HG02571 (cell line): ENCODE measurements around the gene RTP5.
A peak's percentile ranks its signal among the peaks of the same experiment; 100 is the strongest.

Source experiments
- ATAC-seq: cut with Tn5 transposase; IDR thresholded peaks from one replicate; pipeline ENCODE4 v1.9.1; 2021; ENCODE audit warnings: mild to moderate bottlenecking, moderate library complexity; ENCODE audit not compliant: unreplicated experiment

Gene RTP5

GRCh38 chr2:241857041-241857541, 12.4 kb upstream of the RTP5 start:
- ATAC-seq, result no peak

GRCh38 chr2:241857572-241858121, 11.9 kb upstream of the RTP5 start:
- no peak for ATAC-seq

- peak; percentile 46 for ATAC-seq
These were observed 11.1 kb upstream of the RTP5 start, which contains the start of gene PDCD1 for GRCh38 chr2:241858206-241859016. PDCD1 (minus strand) TSS chr2:241858894; CDS start chr2:241858838, 56 bp downstream.

- ATAC-seq, result peak; percentile 16
These were observed 10.5 kb upstream of the RTP5 start for GRCh38 chr2:241859017-241859435.

- peak; percentile 36 for ATAC-seq
These were observed 9.9 kb upstream of the RTP5 start for GRCh38 chr2:241859436-241860183.

GRCh38 chr2:241860184-241861078, 9.1 kb upstream of the RTP5 start:
- no peak for ATAC-seq

DNA sequence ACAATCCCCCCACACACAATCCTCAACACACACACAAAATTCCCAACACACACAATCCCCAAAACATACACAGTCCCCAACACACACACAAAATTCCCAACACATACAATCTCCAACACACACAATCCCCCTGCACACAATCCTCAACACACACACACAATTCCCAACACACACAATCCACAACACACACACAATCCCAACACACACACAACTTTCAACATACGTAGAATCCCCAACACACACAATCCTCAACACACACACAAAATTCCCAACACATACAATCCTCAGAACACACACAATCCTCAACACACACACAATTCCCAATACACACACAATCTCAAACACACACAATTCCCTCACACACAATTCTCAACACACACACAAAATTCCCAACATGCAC, 8.3 kb upstream of the RTP5 start:
- no peak for ATAC-seq

DNA sequence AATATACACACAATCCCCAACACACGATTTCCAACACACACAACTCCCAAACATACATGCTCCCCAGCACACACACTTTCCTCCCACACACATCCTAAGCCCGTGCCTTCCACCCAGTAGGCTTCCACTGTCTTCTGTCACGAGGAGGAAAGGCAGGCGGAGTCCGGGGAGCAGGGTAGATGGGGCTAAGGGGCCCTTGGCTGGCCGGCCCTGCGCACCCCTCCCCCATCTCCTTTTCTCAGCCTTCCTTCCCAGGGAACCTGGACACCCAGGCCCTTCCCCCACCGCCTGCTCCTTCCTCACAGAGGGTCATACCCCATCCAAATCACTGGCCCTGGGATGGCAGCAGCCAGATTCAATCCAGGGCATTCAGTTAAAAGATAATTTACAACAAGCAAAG, 7.4 kb upstream of the RTP5 start:
- no peak for ATAC-seq

DNA sequence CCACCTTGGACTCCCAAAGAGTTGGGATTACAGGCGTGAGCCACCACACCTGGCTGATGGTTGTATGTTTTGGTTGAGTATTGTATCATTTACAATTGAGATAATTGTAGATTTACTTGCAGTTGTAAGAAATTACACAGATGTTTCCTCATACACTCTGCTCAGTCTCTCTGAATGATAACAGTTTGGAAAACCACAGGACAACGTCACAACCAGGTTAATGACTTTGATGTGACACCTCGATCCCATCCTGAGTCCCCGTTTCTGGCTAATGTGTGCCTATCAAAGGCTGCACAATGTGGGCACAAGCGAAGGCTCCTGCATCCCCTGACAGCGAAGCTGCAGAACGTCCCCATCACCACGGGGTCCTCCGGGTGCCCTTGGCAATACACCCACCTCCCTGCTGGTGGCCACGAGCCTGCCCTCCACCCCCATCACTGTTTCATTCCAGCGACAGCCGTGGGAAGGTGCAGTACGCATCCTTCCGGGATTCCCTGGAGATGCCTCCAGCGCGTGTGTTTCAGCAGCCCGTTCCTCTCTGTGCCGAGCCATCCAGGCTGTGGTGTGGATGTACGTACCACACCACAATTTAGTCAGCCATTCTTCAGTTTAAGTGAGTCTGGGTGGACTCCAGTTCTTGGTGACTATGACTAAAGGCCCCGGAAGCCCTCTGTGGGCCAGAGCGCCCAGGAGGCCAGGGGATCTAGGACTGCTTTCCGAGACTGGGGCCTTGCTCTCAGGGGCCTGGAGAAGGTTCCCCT, 6.6 kb upstream of the RTP5 start:
- no peak for ATAC-seq

- ATAC-seq, result no peak
These were observed 6.0 kb upstream of the RTP5 start for GRCh38 chr2:241863536-241863954.

GRCh38 chr2:241864168-241864849, 5.2 kb upstream of the RTP5 start:
- ATAC-seq, result no peak

DNA sequence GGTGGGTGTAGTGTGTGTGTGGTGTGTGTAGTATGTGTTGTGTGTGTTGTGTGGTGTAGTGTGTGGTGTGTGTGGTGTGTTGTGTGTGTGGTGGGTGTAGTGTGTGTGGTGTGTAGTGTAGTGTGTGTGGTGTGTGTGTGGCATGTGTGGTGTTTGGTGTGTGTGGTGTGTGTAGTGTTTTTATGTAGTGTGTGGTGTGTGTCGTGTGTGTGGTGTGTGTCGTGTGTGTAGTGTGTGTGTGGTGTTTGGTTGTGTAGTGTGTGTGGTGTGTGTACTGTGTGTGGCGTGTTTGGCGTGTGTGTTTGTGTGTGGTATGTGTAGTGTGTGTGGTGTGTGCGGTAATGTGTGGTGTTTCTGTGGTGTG, 4.7 kb upstream of the RTP5 start:
- no peak for ATAC-seq

DNA sequence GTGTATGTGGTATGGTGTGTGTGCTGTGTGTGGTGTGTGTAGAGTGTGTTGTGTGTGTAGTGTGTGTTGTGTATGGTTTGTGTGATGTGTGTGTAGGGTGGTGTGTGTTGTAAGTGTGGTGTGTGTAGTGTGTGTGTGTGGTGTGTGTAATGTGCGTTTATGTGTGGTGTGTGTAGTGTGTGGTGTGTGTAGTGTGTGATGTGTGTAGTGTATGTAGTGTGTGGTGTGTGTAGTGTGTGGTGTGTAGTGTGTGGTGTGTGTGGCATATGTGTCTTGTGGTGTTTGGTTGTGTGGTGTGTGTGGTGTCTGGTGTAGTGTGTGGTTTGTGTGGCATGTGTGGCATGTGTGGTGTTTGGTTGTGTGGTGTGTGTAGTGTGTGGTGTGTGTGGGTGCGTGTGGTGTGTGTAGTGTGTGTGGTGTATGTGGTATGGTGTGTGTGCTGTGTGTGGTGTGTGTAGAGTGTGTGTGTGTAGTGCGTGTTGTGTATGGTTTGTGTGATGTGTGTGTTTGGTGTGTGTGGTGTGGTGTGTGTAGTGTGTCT, 4.0 kb upstream of the RTP5 start:
- no peak for ATAC-seq

DNA sequence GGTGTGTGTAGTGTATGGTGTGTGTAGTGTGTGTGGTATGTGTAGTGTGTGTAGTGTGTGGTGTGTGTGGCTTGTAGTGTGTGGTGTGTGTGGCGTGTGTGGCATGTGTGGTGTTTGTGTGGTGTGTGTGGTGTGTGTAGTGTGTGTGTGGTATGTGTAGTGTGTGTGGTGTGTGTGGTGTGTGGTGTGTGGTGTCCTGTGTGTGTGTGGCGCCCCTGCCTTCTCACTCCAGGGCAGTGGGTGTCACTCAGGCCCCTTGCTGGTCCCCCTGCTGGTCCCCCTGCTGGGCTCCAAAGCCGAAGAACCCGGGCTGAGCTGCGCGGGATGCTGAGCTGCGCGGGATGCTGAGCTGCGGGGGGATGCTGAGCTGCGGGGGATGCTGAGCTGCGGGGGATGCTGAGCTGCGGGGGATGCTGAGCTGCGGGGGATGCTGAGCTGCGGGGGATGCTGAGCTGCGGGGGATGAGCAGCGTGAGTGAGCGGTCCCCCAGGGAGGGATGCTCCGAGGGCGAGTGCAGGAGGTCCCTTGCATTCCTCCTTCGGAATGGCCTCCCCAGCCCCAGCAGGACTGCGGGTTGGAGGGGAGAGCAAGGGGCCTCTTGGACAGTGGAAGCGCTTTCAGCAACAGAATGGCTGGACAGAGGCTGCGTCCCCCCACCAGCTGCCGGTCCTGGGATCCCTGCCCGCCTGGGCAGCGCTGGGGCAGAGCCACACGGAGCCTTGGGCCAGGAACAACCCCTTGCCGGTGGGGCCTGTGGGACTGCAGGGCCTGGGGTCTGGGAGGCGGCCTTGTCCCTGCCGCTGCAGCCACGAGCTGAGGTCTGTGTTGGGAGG, 3.4 kb upstream of the RTP5 start:
- no peak for ATAC-seq

- ATAC-seq, result no peak
These were observed 2.5 kb upstream of the RTP5 start for GRCh38 chr2:241866790-241867645.

- no peak for ATAC-seq
These were observed 1.6 kb upstream of the RTP5 start for GRCh38 chr2:241867776-241868420.

GRCh38 chr2:241868661-241869081, 858 bp upstream of the RTP5 start:
- ATAC-seq, result no peak
